DOHH2 (cell line): ENCODE results near the gene PSME1.

Source experiments
- H3F3A ChIP-seq: fragments of 200-600 bp; sonication (generic), shearing (Covaris generic); 2 replicates; pipeline ENCODE4 v1.6.0; 2016; ENCODE audit warnings: antibody characterized with exemption, mild to moderate bottlenecking; ENCODE audit not compliant: control insufficient read depth, insufficient read depth
- H3K27ac ChIP-seq: fragments of 200-600 bp; sonication (generic); 2 replicates; pipeline ENCODE4 v1.5.1; 2014; ENCODE audit warnings: low read depth, mild to moderate bottlenecking, low read length, moderate library complexity
- H3K27me3 ChIP-seq: fragments of 200-600 bp; sonication (generic); 2 replicates; pipeline ENCODE4 v1.6.1; 2014; ENCODE audit warnings: mild to moderate bottlenecking, low read length, mixed read lengths; ENCODE audit not compliant: control insufficient read depth
- H3K36me3 ChIP-seq: fragments of 200-600 bp; sonication (generic); 2 replicates; pipeline ENCODE4 v1.6.1; 2014; ENCODE audit warnings: mild to moderate bottlenecking, low read length, moderate library complexity, mixed read lengths; ENCODE audit not compliant: control insufficient read depth
- H3K4me1 ChIP-seq: fragments of 200-600 bp; sonication (generic); 2 replicates; pipeline ENCODE4 v1.6.1; 2014; ENCODE audit warnings: mild to moderate bottlenecking, low read length, mixed read lengths; ENCODE audit not compliant: control insufficient read depth
- H3K4me2 ChIP-seq: fragments of 200-600 bp; sonication (generic); 2 replicates; pipeline ENCODE4 v1.6.0; 2014; ENCODE audit warnings: mild to moderate bottlenecking, low read length, moderate library complexity
- H3K4me3 ChIP-seq: fragments of 200-600 bp; sonication (generic); 2 replicates; pipeline ENCODE4 v1.5.1; 2014; ENCODE audit warnings: mild to moderate bottlenecking, low read length, mixed read lengths
- H3K79me2 ChIP-seq: fragments of 200-600 bp; sonication (generic); 2 replicates; pipeline ENCODE4 v1.6.1; 2014; ENCODE audit warnings: mild to moderate bottlenecking, low read length, mixed read lengths; ENCODE audit not compliant: control insufficient read depth
- H3K9me2 ChIP-seq: fragments of 200-600 bp; sonication (generic); replicated peaks from 2 replicates; pipeline ENCODE4 v1.6.1; 2014; ENCODE audit warnings: mild to moderate bottlenecking, low read length, mixed read lengths; ENCODE audit not compliant: control insufficient read depth
- H3K9me3 ChIP-seq: fragments of 200-600 bp; sonication (generic); 2 replicates; pipeline ENCODE4 v1.6.1; 2014; ENCODE audit warnings: antibody characterized with exemption, low read length, mixed read lengths; ENCODE audit not compliant: control insufficient read depth, insufficient read depth
- H4K20me1 ChIP-seq: fragments of 200-600 bp; sonication (generic); 2 replicates; pipeline ENCODE4 v1.6.0; 2014; ENCODE audit warnings: low read depth, mild to moderate bottlenecking, antibody characterized with exemption, low read length, moderate library complexity; ENCODE audit not compliant: control insufficient read depth, insufficient read depth
- EZH2phosphoT487 ChIP-seq: fragments of 200-600 bp; sonication (generic); IDR thresholded peaks from 2 replicates; pipeline ENCODE4 v1.6.1; 2017; ENCODE audit warnings: borderline replicate concordance, mild to moderate bottlenecking, antibody characterized with exemption, low read length, moderate library complexity, mixed read lengths
- TF ChIP-seq, protein P1 (sequence below): fragments of 200-600 bp; sonication (generic); IDR thresholded peaks from one replicate; pipeline ENCODE4 v1.5.1; 2014; ENCODE audit warnings: antibody characterized with exemption, mild to moderate bottlenecking, low read depth, low read length; ENCODE audit not compliant: poor library complexity, severe bottlenecking

PSME1 gene

DNA sequence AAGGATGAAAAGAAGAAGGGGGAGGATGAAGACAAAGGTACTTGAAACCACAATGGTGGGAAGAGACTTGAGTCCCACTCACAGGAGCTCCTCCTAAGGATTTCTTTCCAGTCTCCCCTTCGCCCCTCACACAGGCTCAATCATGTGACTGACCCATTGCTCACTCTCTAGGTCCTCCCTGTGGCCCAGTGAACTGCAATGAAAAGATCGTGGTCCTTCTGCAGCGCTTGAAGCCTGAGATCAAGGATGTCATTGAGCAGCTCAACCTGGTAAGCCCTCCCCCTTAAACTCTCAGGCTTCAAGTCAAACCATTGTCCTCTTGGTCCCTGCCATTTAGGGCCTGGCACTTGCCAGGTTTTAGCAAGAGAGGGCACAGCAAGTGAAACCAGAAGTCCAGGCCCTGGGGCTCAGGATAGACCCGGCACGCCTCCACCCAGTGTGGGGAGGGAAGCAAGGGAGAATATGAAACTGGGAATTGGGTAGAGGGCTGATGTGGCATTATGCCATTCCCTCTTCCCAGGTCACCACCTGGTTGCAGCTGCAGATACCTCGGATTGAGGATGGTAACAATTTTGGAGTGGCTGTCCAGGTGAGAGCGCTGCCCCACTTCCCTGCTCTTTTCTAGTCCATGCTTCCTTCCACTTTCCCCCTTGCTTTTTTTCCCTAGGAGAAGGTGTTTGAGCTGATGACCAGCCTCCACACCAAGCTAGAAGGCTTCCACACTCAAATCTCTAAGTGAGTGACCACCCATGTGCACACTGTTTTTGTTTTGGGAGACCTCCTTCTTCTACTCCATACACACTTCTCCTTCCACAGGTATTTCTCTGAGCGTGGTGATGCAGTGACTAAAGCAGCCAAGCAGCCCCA lies 1.8 kb downstream of the PSME1 start:
- H3K27me3 ChIP-seq = no peaks in the 10 kb centered on the region
- H3K4me3 ChIP-seq = no peak overlapping the region
- peaks cover 34% of the 10 kb centered on the region for H3K4me1 ChIP-seq
- H3F3A ChIP-seq = peaks cover 5% of the 10 kb centered on the region; the same call in 1 of the 2 replicates
- H3K27ac ChIP-seq = no peak overlapping the region
- H3K79me2 ChIP-seq = peaks cover 38% of the 10 kb centered on the region
- H3K36me3 ChIP-seq = peaks cover 43% of the 10 kb centered on the region
- H3K9me3 ChIP-seq = no peaks in the 10 kb centered on the region
- H3K4me2 ChIP-seq = peak overlapping the region; percentile 95
- no peak for TF ChIP-seq EZH2phosphoT487
- TF ChIP-seq, protein P1, sequence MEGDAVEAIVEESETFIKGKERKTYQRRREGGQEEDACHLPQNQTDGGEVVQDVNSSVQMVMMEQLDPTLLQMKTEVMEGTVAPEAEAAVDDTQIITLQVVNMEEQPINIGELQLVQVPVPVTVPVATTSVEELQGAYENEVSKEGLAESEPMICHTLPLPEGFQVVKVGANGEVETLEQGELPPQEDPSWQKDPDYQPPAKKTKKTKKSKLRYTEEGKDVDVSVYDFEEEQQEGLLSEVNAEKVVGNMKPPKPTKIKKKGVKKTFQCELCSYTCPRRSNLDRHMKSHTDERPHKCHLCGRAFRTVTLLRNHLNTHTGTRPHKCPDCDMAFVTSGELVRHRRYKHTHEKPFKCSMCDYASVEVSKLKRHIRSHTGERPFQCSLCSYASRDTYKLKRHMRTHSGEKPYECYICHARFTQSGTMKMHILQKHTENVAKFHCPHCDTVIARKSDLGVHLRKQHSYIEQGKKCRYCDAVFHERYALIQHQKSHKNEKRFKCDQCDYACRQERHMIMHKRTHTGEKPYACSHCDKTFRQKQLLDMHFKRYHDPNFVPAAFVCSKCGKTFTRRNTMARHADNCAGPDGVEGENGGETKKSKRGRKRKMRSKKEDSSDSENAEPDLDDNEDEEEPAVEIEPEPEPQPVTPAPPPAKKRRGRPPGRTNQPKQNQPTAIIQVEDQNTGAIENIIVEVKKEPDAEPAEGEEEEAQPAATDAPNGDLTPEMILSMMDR = no peak
- H4K20me1 ChIP-seq = no peaks in the 10 kb centered on the region
- H3K9me2 ChIP-seq = no peaks in the 10 kb centered on the region

DNA sequence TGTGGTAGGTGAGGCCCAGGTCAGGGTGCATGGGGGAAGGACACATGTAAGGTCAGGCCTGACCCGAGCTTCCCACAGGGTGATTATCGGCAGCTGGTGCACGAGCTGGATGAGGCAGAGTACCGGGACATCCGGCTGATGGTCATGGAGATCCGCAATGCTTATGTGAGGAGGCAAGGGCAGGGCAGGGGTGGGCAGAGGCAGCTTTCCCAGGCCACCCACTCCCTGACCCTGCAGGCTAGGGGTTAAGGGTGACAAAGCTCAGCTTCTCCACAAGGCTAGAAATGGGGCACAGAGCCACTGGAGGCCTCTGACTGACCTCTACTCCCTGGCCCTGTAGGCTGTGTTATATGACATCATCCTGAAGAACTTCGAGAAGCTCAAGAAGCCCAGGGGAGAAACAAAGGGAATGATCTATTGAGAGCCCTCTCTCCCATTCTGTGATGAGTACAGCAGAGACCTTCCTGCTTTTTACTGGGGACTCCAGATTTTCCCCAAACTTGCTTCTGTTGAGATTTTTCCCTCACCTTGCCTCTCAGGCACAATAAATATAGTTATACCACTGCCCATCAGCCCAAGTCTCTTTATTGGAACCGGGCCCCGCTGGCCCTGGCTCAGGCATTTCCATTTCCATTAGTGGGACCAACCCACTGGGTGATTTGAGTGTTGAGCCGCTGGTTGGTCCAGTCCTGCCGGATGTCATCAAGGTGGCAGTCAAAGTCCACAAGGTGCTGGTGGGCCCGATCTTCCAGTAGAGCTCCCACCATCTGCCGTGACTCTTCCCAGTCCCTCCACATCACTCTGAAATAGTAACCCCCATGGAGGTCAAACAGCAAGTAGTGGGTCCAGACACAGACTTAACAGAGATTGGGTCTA lies 2.6 kb downstream of the PSME1 start:
- peaks cover 5% of the 10 kb centered on the region; the same call in 1 of the 2 replicates for H3F3A ChIP-seq
- H3K9me2 ChIP-seq = no peaks in the 10 kb centered on the region
- no peak overlapping the region for H3K4me3 ChIP-seq
- no peaks in the 10 kb centered on the region for H4K20me1 ChIP-seq
- H3K27ac ChIP-seq = no peak overlapping the region
- peak overlapping the region; percentile 79; the same call in 1 of the 2 replicates for H3K4me2 ChIP-seq
- TF ChIP-seq, protein P1 = no peak
- no peaks in the 10 kb centered on the region for H3K9me3 ChIP-seq
- H3K27me3 ChIP-seq = no peaks in the 10 kb centered on the region
- peaks cover 34% of the 10 kb centered on the region for H3K4me1 ChIP-seq
- H3K36me3 ChIP-seq = peaks cover 52% of the 10 kb centered on the region
- H3K79me2 ChIP-seq = peaks cover 38% of the 10 kb centered on the region

DNA sequence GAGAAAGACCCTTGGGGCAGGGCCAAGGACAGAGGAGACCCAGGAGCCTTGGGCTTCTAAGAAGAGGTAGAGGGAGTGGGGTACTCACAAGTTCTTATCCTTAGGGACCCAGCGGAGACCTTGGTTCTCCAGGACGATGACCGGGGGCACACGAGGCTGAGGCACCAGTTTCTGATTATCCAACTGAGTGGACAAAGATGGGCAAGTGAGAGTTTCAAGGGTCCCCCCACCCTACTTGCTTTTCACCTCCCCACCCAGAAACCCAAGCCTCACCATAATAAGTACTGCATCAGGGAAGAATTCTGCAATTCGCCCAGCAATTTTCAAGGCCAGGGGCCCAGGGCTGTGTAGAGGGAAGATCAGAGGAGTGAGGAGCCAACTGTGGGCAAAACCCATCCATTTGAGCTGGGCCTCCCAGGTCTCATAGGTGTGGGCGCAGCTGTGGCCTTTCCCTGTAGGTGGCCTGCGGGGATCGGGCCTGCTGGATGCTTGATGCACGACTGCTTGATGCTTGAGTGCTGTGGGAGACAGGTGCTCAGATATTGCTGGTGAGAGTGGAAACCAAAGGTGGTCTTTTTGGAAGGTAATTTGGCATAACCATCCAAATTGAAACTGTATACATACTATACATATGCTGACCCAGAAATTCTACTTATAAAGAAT lies 3.4 kb downstream of the PSME1 start:
- TF ChIP-seq EZH2phosphoT487 = no peak
- TF ChIP-seq, protein P1 = no peak
- Histone ChIP-seq H3K4me2 (peak overlapping the region; percentile 79), H3K4me1 (peaks cover 34% of the 10 kb centered on the region), H3K79me2 (peaks cover 38% of the 10 kb centered on the region), H3K27me3 (no peaks in the 10 kb centered on the region), H3K27ac (no peak overlapping the region), H3K4me3 (peak overlapping the region; percentile 97), H4K20me1 (no peaks in the 10 kb centered on the region), H3K36me3 (peaks cover 59% of the 10 kb centered on the region), H3F3A (peaks cover 5% of the 10 kb centered on the region; the same call in 1 of the 2 replicates), H3K9me3 (no peaks in the 10 kb centered on the region), H3K9me2 (no peaks in the 10 kb centered on the region)
